Measurements from ENCODE around the gene ST3GAL5.

ST3GAL5 gene

GRCh38 chr2:85827879-85828569 lies 60.8 kb downstream of the ST3GAL5 start:
- no peak for DNase-seq

GRCh38 chr2:85826990-85827878 lies 61.6 kb downstream of the ST3GAL5 start:
- DNase-seq: peak; percentile 78

GRCh38 chr2:85823951-85824350 lies 64.8 kb downstream of the ST3GAL5 start:
- DNase-seq: no peak

- no peak for DNase-seq
Observed at GRCh38 chr2:85822766-85823165, 66.0 kb downstream of the ST3GAL5 start.

- DNase-seq: no peak
Observed at GRCh38 chr2:85819811-85820510, 68.8 kb downstream of the ST3GAL5 start.

GRCh38 chr2:85814802-85815550 lies 73.8 kb downstream of the ST3GAL5 start:
- no peak for DNase-seq

- peak; percentile 78 for DNase-seq
Observed at GRCh38 chr2:85813982-85814801, 74.6 kb downstream of the ST3GAL5 start.

GRCh38 chr2:85813211-85813981 lies 75.4 kb downstream of the ST3GAL5 start:
- DNase-seq: no peak

- DNase-seq: no peak
Observed at GRCh38 chr2:85812094-85812735, 76.6 kb downstream of the ST3GAL5 start.

- DNase-seq: no peak
Observed at GRCh38 chr2:85811180-85812093, 77.4 kb downstream of the ST3GAL5 start.

GRCh38 chr2:85810371-85811179 lies 78.2 kb downstream of the ST3GAL5 start:
- DNase-seq: no peak

- DNase-seq: no peak
Observed at GRCh38 chr2:85807756-85808155, 81.0 kb downstream of the ST3GAL5 start.

GRCh38 chr2:85806358-85807118 lies 82.3 kb downstream of the ST3GAL5 start:
- no peak for DNase-seq

- DNase-seq: no peak
Observed at GRCh38 chr2:85804583-85804982, 84.2 kb downstream of the ST3GAL5 start.

GRCh38 chr2:85803704-85804425 lies 84.9 kb downstream of the ST3GAL5 start:
- DNase-seq: no peak

GRCh38 chr2:85802354-85803103 lies 86.3 kb downstream of the ST3GAL5 start:
- DNase-seq: no peak
